ENCODE data around the gene CSNK1A1. TPM values are rescaled to one million over a fixed set of nuclear protein-coding genes. Genes with fewer than 3 reads are reported as not detected.
A peak's percentile ranks its signal among the peaks of the same experiment; 100 is the strongest.
"Not testable (repeated sequence)": the region's sequence is repeated elsewhere in the genome, so short reads cannot be mapped to it uniquely, and the experiment has no call there.

Gene CSNK1A1
- polyA plus RNA-seq, 1 donor = 132 TPM

GRCh38 chr5:149489605-149490037 is 61.6 kb downstream of the CSNK1A1 start:
- peak; percentile 64 for DNase-seq

GRCh38 chr5:149488645-149489306 is 62.5 kb downstream of the CSNK1A1 start:
- DNase-seq = no peak

DNA sequence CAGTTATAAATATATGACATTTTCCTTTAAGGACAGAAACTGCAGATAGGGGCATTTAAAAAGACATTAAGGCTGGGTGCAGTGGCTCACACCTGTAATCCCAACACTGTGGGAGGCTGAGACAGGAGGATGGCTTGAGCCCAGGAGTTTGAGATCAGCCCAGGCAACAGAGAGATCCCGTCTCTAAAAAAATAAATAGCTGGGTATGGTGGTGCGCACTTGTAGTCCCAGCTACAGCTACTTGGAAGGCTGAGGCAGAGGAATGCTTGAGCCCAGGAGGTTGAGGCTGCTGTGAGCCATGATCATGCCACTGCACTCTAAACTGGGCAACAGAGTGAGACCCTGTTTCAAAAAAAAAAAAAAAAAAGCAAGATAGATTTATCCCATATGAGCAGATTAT is 63.6 kb downstream of the CSNK1A1 start:
- DNase-seq = no peak

DNA sequence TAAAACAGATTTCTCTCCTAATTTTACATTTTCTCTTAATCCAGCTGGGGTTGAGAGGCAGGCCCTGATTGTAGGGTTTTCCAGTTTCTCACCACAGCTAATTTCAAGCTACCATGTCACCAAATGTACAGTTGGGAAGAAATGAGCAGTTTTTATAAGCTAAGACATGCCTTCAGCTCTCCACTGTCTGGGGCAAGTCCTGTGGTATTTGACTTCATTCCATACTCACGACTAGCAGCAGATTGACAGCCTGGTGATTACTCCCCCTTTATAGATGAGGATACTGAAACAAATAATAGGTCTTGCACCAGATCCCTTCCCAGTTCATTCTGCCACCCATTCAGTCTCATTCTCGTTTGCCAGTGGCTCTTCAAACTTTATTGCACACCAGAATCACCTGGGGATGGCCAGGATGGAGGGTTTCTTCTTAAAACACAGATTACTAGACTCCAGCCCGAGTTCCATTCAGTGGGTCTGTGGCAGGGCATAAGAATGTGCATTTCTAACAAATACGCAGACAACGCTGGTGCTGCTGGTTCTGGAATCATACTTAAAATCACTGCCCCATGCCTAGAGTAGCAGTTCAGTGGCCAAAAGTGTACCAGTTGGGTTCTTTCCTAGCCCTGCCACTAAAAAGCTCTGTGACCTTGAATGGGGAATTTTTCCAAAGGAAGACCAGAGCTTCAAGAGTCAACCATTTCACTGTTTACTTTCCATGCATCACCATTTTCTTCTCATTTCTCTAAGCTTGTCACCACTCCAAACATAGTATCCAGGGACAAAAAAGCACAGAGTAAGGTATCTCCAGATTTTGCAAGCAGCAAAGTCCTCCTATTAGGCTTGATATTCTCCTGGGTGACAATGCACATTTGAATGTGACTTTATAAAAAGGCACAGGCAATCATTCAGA is 64.3 kb downstream of the CSNK1A1 start:
- no peak for DNase-seq

DNA sequence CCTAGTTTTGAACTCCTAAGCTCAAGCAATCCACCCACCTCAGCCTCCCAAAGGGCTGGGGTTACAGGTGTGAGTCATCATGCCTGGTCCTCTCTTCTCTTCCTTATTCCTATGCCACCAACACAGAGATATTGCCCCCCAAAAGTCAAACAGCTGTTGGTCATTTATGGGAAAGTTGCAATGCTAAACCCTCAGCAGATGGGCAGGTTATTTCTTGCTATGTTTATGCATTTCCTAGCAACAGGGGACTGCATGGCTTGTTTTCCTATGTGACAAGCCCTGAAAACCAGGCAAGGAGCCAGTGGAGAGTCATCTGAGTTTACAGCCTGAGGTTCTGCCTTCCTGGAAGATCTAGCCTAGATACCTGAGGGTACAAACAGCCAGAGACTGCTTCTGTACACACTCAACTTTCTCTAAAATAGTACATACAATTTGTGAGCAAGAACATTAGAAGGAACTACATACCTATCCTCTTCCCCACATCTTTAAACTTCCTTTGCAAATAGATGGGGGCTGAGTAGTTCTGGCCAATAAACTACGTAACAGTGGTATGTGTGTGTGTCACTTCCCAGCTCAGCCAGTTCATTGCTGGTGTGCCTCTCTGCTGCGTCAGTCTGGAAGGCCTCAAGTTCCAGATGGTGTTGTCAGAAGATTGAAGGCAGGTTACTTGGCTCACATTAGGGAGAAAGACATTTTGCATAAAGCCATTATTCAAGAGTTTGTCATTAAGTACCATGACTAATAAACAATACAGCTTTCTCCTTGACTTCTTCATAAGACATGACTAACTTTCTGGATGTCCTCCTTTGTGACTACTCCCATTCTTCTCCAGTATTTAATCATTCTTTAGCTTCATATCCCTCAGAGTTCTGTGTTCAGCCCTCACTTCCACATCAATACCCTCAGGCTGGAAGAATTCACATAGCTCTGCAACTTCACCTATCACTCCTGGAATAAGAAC is 65.3 kb downstream of the CSNK1A1 start:
- DNase-seq = peak; percentile 83

DNA sequence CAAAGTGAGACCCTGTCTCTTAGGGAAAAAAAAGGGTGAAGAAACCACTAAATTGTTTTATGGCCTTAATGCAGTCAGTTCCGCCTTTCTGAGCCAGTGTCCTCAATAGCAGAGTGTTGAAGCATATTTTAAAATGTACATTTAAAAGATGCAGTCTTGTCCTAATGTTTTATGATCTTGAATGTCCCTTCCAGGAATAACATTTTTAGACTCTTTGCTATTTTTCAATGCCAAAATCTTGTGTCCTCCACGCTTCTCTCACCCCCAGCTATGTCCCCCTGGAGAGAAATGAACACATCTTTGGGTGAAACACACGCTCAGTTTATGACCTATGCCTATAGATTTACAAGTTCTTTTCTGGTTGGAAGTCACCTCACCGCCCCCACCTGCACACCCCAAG is 69.8 kb downstream of the CSNK1A1 start:
- no peak for DNase-seq

DNA sequence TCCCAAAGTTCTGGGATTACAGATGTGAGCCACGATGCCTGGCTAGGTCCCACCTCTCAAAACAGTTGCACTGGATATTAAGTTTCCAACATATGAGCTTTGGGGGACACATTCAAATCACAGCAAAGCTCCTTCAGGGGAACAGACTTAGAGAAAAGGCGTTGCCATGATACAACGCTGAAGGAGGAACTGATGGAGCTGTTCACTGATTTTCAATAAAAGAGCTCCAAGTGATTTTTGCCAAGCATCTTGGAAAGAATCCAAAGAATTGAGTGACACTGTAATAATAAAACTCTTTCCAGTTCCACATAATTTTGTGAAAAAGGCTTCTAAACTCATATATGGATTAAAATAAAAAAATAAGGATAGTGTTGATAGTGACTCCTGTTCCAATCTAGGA is 72.5 kb downstream of the CSNK1A1 start:
- no peak for DNase-seq

- DNase-seq = no peak
Measured at GRCh38 chr5:149475777-149476176, 75.5 kb downstream of the CSNK1A1 start.

DNA sequence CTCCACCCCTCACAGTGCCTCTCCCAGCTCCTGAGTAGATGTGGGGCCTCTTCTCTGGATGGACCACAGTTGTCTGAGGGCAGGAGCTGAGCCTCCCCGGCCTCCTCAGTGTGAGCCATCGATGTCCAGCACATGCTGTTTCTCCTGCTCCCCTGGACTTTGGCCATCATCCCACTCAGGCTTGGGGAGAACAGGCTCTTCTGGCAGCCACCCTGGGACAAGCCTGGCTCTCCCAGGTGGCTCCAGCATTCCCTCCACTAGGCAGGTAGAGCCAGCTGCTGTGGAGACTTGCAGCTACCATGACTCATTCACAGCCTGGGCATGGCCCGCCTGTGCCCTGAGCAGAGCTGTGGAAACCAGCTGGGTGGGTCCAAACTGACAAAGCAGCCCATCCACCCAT is 77.0 kb downstream of the CSNK1A1 start:
- no peak for DNase-seq

DNA sequence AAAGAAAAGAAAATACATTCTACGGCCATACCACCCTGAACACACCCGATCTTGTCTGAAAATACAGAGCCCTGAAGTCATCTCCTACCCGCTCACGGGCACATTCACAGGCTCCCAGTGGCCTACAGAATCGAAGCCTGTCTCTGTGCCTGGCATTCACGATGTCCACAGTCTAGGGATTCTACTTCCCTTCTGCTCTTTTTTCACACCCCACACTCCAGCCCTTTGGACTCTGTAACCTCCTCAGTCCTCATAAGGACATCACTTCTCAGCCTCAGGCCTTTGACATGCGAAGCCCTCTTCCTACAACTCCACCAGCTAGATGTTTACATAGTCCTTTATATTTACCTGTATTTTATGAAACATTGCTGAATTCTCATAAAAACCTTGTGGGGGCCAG is 77.8 kb downstream of the CSNK1A1 start:
- no peak for DNase-seq

- no peak for DNase-seq
Measured at GRCh38 chr5:149472399-149472798, 78.8 kb downstream of the CSNK1A1 start.

DNA sequence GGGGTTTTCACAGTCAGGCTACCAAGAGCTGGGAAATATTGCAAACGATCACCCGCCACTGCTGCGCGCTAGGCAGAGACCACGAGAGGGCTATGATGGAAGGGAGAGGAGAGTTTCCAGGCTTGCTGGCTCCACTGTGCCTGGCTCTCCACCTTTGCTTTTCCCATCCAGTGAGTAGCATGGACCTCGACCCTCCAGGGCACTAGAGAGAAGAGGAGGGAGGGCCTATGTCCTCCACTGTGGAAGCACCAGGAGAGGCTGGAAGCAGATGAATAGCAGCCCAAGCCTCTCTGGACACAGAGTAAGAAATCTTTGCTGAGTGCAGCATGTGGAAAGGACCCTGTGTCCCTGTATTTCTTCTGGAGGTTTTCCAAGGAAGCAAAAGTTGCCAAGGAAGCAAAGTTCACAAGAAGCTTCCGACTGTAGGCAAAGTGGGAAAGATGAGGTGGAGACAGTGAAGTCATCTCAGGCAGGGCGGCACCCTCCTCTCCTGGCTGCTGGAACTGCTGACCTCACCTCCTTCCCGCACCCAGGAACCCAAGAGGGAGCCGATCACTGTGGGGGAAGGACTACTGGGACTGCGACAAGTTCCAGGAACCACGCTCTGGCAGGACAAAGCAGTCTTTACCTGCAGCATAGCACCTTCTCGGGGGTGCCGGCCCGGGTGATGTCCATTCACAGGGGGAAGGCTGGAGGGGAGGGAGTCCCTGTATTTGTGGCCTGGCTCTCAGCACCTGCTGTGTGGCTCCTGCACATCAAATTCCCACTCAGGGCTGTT is 79.6 kb downstream of the CSNK1A1 start:
- DNase-seq = no peak

DNA sequence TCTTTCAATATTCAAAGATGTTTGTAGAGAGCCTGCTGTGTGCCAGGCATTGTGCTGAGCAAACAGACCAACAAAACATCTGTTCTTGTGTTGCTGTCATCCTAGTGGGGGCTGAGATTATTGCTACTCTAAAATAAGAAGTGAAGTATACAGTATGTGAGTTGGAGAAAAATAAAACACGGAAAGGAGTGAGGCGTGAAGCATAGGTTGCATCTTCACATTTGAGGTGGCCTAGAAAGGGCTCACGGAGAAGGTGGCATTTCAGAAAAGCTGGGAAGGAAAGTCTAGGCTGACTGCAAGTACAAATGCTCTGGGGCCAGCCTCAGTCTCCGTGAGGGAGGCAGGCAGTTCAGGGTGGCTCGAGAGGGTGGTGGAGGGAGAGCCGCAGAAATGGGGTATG is 80.3 kb downstream of the CSNK1A1 start:
- DNase-seq = no peak

DNA sequence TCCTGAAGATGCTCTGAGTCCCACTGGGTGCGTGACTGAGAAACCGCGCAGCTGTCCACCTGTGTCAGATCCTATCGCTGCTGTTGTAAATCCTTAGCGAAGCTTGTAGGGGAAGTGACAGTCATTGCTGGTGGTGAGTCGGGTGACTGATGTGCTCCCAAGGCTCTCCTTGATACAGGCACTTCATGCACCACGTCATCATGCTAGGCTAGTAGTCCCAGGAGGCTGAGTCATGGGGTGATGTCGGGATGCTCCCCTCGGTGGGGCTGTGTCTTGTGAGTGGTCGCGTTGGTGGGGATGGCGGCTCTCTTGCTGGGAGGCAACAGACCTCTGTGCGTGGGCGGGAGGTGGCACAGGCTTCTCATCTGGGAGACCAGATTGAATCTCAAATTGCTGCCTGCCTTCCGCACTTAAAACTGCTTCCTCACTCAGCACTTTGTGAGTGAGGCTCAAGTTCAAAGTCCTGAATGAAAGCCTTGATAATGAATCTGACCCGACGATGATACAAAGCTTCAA is 84.7 kb downstream of the CSNK1A1 start:
- DNase-seq = no peak

DNA sequence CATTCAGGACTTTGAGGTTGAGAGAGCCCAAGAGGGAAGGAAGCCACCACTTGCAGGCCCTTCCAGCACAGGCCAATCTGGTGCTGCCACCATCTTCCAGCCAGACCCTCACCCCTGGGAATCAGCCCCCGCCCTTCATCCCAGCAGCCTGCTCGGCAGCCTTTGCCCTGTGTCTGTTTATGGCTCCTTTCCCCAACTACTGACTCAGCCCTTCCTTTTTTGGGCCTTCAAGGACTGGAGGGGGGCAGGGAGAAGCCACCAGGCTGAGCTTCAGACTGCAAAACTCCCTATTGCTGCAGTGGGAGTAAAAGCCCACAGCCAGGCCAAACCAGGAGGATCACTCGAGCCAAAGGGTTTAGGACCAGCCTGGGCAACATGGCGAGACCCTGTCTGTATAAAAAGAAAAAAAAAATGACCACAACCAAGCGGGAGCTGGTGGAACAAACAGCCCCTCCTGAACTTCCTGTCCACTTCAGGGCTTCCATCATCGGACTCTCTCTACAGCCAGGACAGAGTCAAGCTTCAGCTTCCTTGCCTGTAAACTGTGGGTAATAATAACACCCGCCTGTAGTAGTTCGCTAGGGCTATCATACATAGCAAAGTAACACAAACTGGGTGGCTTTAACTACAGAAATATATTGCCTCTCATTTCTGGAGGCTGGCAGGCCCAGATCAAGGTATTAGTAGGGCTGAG is 86.3 kb downstream of the CSNK1A1 start:
- no peak for DNase-seq

- DNase-seq = not testable (repeated sequence)
Measured at GRCh38 chr5:149461907-149462306, 89.3 kb downstream of the CSNK1A1 start.

DNA sequence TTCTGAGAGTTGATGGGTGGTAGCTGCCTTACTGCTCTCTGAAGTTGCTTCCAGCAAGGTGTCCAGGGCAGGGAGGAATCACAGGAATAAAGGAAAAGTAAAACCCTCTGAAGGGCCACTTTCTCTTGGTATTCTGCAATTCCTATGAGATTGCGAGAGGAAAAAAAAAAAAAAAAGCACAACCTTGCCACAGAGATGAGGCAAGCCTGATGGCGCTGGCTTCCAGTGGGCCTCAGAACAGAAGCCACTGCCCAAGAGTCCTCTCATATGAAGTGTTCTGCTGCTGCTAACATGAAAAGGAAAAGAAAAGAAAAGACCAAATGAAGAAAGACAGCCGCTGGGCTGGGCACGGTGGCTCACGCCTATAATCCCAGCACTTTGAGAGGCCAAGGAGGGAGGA is 91.3 kb downstream of the CSNK1A1 start:
- DNase-seq = no peak

DNA sequence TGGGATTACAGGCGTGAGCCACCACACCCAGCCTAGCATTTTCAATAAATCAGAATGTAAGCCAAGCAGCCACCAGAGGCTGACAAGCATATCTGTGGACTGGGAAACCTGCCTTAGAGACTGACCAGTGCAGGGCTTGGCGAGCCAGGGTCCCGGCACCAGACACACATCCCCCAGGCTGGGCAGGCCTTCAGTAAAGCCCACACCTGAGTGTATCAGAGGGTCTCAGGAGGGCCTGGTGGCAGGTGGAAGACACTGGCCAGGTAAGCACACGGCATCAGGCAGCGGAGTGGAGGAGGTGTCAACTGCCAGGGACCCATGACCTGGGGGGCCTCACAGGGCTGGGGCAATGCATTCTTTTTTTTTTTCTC is 93.9 kb downstream of the CSNK1A1 start:
- no peak for DNase-seq

DNA sequence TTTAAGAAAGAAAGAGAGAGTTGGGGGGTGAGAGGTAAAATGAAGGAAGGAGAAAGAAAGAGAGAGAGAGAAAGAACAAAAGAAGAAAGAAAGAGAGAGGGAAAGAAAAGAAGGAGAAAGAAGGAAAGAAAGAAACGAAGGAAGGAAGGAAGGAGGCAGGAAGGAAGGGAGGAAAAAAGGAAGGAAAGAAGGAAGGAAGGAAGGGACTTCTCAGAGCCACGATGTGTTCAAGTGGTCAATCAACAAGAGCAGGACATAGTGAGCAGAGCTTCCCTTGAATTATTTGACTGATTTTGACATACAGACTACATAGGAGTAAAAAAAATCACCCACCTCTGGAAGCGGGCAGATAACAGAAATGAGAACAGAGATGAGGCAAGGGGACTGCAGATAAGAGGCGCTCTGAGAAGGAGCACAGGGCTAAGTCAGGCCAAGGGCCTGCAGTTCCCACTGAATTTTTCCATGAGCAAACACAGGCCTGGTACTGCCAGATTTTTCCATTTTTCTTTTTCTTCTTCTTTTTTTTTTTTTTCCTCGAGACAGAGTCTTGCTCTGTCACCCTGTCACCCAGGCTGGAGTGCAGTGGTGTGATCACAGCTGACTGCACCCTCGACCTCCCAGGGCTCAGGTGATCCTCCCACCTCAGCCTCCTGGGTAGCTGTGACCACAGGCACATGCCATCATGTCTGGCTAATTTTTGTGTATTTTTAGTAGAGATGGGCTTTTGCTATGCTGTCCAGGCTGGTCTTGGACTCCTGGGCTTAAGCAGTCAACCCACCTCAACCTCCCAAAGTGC is 94.4 kb downstream of the CSNK1A1 start:
- no peak for DNase-seq

DNA sequence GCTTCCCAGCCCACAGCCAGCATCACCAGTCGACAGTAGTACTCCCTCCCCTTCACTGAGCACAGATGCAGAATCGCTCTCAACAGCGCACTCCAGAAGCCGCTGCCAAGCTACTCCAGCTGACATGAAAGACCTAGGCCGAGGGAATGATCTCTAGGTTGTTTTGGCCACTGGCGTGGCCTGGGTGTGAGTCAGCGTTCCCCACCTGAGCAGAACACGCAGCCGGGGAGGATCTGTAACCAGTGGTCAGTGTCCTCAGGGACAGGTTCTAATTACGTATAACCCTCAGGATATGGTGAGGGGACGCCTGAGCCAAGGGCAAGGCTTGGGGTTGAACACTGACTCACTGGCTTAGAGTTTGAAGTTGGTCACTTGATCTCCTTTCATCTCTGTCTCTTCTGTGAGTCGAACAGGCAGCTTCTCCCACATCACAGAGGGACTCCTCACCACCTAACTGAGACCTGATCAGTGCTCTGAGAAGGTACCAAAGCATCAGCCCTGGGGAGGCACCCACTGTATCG is 95.3 kb downstream of the CSNK1A1 start:
- peak; percentile 68 for DNase-seq
